KMS-11 (cell line): Measurements from ENCODE around the gene MPP4.

Experiments used
- H2AFZ ChIP-seq: fragments of 200-600 bp; sonication (generic); 2 replicates; pipeline ENCODE4 v1.6.1; 2016; ENCODE audit warnings: antibody characterized with exemption, mixed run types, low read depth
- H3K27ac ChIP-seq: fragments of 200-600 bp; sonication (generic); 2 replicates; pipeline ENCODE4 v1.6.1; 2016; ENCODE audit warnings: mild to moderate bottlenecking, mixed run types
- H3K27me3 ChIP-seq: fragments of 200-600 bp; sonication (generic); 2 replicates; pipeline ENCODE4 v1.6.1; 2017; ENCODE audit warnings: mild to moderate bottlenecking, low read depth, mixed run types, moderate library complexity; ENCODE audit not compliant: insufficient read depth
- H3K36me3 ChIP-seq: fragments of 200-600 bp; sonication (generic); 2 replicates; pipeline ENCODE4 v1.6.1; 2017; ENCODE audit warnings: mild to moderate bottlenecking, mixed run types; ENCODE audit not compliant: insufficient read depth
- H3K4me1 ChIP-seq: fragments of 200-600 bp; sonication (generic); 2 replicates; pipeline ENCODE4 v1.6.1; 2016; ENCODE audit warnings: mild to moderate bottlenecking, low read depth, mixed run types; ENCODE audit not compliant: poor library complexity, severe bottlenecking
- H3K4me2 ChIP-seq: fragments of 200-600 bp; sonication (generic); 2 replicates; pipeline ENCODE4 v1.7.0; 2016; ENCODE audit warnings: mild to moderate bottlenecking, mixed run types
- H3K4me3 ChIP-seq: fragments of 200-600 bp; sonication (generic); IDR thresholded peaks from 2 replicates; pipeline ENCODE4 v1.6.1; 2017; ENCODE audit warnings: low read depth, low read length, mixed read lengths; ENCODE audit not compliant: insufficient read depth
- H3K79me2 ChIP-seq: fragments of 200-600 bp; sonication (generic); 2 replicates; pipeline ENCODE4 v1.6.1; 2016; ENCODE audit warnings: low read depth, mixed run types; ENCODE audit not compliant: insufficient read depth
- H3K9ac ChIP-seq: fragments of 200-600 bp; sonication (generic); 2 replicates; pipeline ENCODE4 v1.6.1; 2016; ENCODE audit warnings: mild to moderate bottlenecking, mixed run types
- H4K20me1 ChIP-seq: fragments of 200-600 bp; sonication (generic); 2 replicates; pipeline ENCODE4 v1.6.1; 2016; ENCODE audit warnings: mild to moderate bottlenecking, mixed run types; ENCODE audit not compliant: insufficient read depth
- CTCF ChIP-seq: fragments of 200-600 bp; sonication (generic); conservative IDR thresholded peaks from 2 replicates; pipeline ENCODE4 v1.6.1; 2017; ENCODE audit warnings: low read depth, mild to moderate bottlenecking, antibody characterized with exemption, low read length, moderate library complexity, mixed read lengths

Gene MPP4

DNA sequence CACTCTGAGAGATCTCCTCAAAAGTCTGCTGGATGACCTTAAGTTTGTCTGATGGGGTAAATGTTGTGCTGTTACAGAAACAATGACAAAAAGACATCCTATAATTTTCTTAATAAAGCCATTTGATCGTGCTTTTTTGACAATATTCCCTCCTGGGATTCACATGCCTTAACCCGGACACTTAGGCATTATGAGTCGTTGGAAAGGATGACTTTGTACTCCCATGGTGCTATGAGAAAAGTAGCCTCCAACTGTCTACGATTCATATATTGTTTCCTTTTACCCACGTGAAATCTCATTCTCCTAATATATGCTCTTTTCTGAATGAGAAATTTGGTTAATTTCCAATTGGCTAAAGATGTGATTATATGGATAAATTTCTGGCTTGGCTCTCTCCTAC lies 6.1 kb upstream of the MPP4 start:
- H3K4me3 ChIP-seq, result no peak overlapping the region
- no peaks in the 10 kb centered on the region for H3K36me3 ChIP-seq
- H3K4me1 ChIP-seq, result no peaks in the 10 kb centered on the region
- H3K79me2 ChIP-seq, result no peaks in the 10 kb centered on the region
- H2AFZ ChIP-seq, result no peak overlapping the region
- H3K4me2 ChIP-seq, result no peak overlapping the region
- H3K27ac ChIP-seq, result no peak overlapping the region
- no peak overlapping the region for H3K9ac ChIP-seq
- no peaks in the 10 kb centered on the region for H3K27me3 ChIP-seq
- no peaks in the 10 kb centered on the region for H4K20me1 ChIP-seq
- TF ChIP-seq CTCF, result no peak

- Histone ChIP-seq H3K27me3 (no peaks in the 10 kb centered on the region), H2AFZ (no peak overlapping the region), H3K79me2 (no peaks in the 10 kb centered on the region), H3K27ac (no peak overlapping the region), H3K36me3 (no peaks in the 10 kb centered on the region), H3K4me1 (no peaks in the 10 kb centered on the region), H3K9ac (no peak overlapping the region), H3K4me2 (no peak overlapping the region), H3K4me3 (no peak overlapping the region), H4K20me1 (no peaks in the 10 kb centered on the region)
- TF ChIP-seq CTCF, result no peak
Measured at GRCh38 chr2:201701646-201702045, 3.2 kb upstream of the MPP4 start.

GRCh38 chr2:201699416-201699815 lies 972 bp upstream of the MPP4 start:
- Histone ChIP-seq H3K9ac (no peak overlapping the region), H3K79me2 (no peaks in the 10 kb centered on the region)

DNA sequence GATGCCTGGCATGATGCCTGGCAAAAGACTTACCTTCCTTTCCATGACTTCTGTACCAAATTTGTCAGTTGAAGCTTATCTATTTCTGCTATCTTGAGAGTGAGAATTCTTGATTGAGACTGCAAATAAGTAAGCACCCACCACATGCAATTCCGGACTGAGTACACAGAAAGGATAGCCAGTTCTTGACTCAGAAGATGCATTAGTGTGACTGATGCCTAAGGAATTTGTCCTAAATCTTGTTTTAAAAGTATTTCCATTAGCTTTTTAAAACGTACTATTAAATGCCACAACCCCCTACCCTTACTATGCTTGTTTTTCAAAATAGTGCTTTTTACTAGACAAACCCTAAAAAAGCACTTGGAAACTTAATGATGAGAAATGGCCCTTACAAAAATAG lies 545 bp downstream of the MPP4 start:
- Histone ChIP-seq H3K9ac (no peak overlapping the region), H2AFZ (no peak overlapping the region), H3K27me3 (no peaks in the 10 kb centered on the region), H3K27ac (no peak overlapping the region), H3K36me3 (no peaks in the 10 kb centered on the region), H3K79me2 (no peaks in the 10 kb centered on the region), H4K20me1 (no peaks in the 10 kb centered on the region), H3K4me2 (no peak overlapping the region), H3K4me3 (no peak overlapping the region), H3K4me1 (no peaks in the 10 kb centered on the region)
- TF ChIP-seq CTCF, result no peak

More at GRCh38 chr2:201699416-201699815, 972 bp upstream of the MPP4 start:
- Histone ChIP-seq H3K27ac (no peak overlapping the region), H3K4me1 (no peaks in the 10 kb centered on the region), H2AFZ (no peak overlapping the region), H3K27me3 (no peaks in the 10 kb centered on the region), H3K4me3 (no peak overlapping the region), H4K20me1 (no peaks in the 10 kb centered on the region), H3K4me2 (no peak overlapping the region), H3K36me3 (no peaks in the 10 kb centered on the region)
- no peak for TF ChIP-seq CTCF
